K562 (cell line): Measurements from ENCODE around the gene TCF7. TPM values are rescaled to one million over a fixed set of nuclear protein-coding genes. Genes with fewer than 3 reads are reported as not detected.
A peak's percentile ranks its signal among the peaks of the same experiment; 100 is the strongest.

Experiments used
- ETV1 ChIP-seq: fragments of 450-650 bp; conservative IDR thresholded peaks from 2 replicates; pipeline ENCODE4 v1.6.1; 2016; ENCODE audit warnings: missing genetic modification characterization, control low read depth, low read depth, missing compliant biosample characterization
- FOXM1 ChIP-seq, 2 experiments: fragments of 450-650 bp in 1 of 2; sonication (generic) in 1 of 2; formaldehyde crosslinking in 1 of 2; IDR thresholded peaks; 2 replicates each; pipeline versions ENCODE4 v1.6.1 to v1.9.0; 2017 to 2022; ENCODE audit warnings: low read depth in 2 of 2, mild to moderate bottlenecking in 2 of 2, missing genetic modification reagents in 1 of 2, moderate library complexity in 1 of 2
- ID3 ChIP-seq, 2 experiments: fragments of 250-450 bp in 1 of 2; fragments of 450-650 bp in 1 of 2; sonication (Bioruptor Pico) in 1 of 2; IDR thresholded peaks; 2 replicates each; pipeline versions ENCODE4 v1.6.1 to v1.8.0; 2016 to 2021; ENCODE audit warnings: mild to moderate bottlenecking in 2 of 2, moderate library complexity in 2 of 2, missing compliant biosample characterization in 1 of 2, missing genetic modification characterization in 1 of 2
- JUND ChIP-seq, 2 experiments: IDR thresholded peaks; 2 replicates in 1 of 2; 3 replicates in 1 of 2; pipeline ENCODE4 v1.6.1; 2011; ENCODE audit warnings: borderline replicate concordance in 2 of 2, low read depth in 2 of 2, low read length in 2 of 2, improper control_type of control experiment in 1 of 2, missing biosample characterization in 1 of 2, missing genetic modification characterization in 1 of 2, missing genetic modification reagents in 1 of 2
- NR0B1 ChIP-seq: fragments of 450-650 bp; IDR thresholded peaks from one replicate; pipeline ENCODE4 v1.6.1; 2018; ENCODE audit warnings: mild to moderate bottlenecking, moderate library complexity; ENCODE audit not compliant: partially characterized antibody
- NUFIP1 ChIP-seq: fragments of 450-650 bp; IDR thresholded peaks from 2 replicates; pipeline ENCODE4 v1.6.1; 2018; ENCODE audit not compliant: partially characterized antibody
- PHB2 ChIP-seq: fragments of 450-650 bp; IDR thresholded peaks from 2 replicates; pipeline ENCODE4 v1.6.1; 2017; ENCODE audit warnings: low read depth
- RBM39 ChIP-seq: fragments of 200-400 bp; formaldehyde crosslinking; optimal IDR thresholded peaks from 2 replicates; pipeline ENCODE3; 2018; ENCODE audit warnings: low read depth, low read length
- REST ChIP-seq, 2 experiments: fragments of 450-650 bp; formaldehyde crosslinking in 1 of 2; IDR thresholded peaks; 2 replicates each; pipeline versions ENCODE4 v1.4.0 to v1.6.1; 2014 to 2020; ENCODE audit warnings: mild to moderate bottlenecking in 2 of 2, borderline replicate concordance in 1 of 2, low read depth in 1 of 2
- RFX1 ChIP-seq: fragments of 450-650 bp; IDR thresholded peaks from 2 replicates; pipeline ENCODE4 v1.6.1; 2016; ENCODE audit warnings: mild to moderate bottlenecking, moderate library complexity
- SMC3 ChIP-seq: conservative IDR thresholded peaks from 2 replicates; pipeline ENCODE4 v1.6.1; 2011; ENCODE audit warnings: low read depth, low read length, improper control_type of control experiment; ENCODE audit not compliant: insufficient read depth
- TAF7 ChIP-seq: fragments of 450-650 bp; IDR thresholded peaks from 2 replicates; pipeline ENCODE4 v1.6.1; 2016; ENCODE audit warnings: missing genetic modification characterization, missing compliant biosample characterization
- ZBTB34 ChIP-seq: fragments of 250-450 bp; sonication (Bioruptor Pico); IDR thresholded peaks from 2 replicates; pipeline ENCODE4 v1.8.0; 2021; ENCODE audit warnings: mild to moderate bottlenecking, moderate library complexity
- ZNF41 ChIP-seq: fragments of 250-450 bp; sonication (Bioruptor Pico); conservative IDR thresholded peaks from 2 replicates; pipeline ENCODE4 v1.4.0; 2020; ENCODE audit warnings: mild to moderate bottlenecking
- polyA plus RNA-seq, 8 experiments: library from polyadenylated mRNA; depleted of rRNA in 4 of 8; stranded (reverse) in 5 of 8; unstranded in 3 of 8; fragments of >200 nt; fragmentation: Nextera tagmentation in 2 of 8; fragmentation: Illumina TruSeq in 1 of 8; extraction: Ambion mirVana in 2 of 8; extraction: Trizol in 1 of 8; gene quantifications; 2 replicates each; pipeline versions ENCODE4 v1.2.1 to v1.2.3, GENCODE V29; 2011 to 2014; ENCODE audit warnings: inconsistent platforms in 1 of 8, missing spikeins in 1 of 8
- total RNA-seq, 7 experiments: library from RNA; depleted of rRNA in 6 of 7; stranded (reverse); fragments of >200 nt in 6 of 7; fragmentation: Illumina TruSeq in 2 of 7; extraction: Trizol in 2 of 7; gene quantifications; 2 replicates each; pipeline versions ENCODE4 v1.2.1 to v1.2.3, GENCODE V29; 2011 to 2021; ENCODE audit warnings: low replicate concordance in 1 of 7

The TCF7 gene
- total and polyA plus RNA-seq, 9 of the 15 experiments (the other 6 are each of a cell fraction or from before 2014, with no cell fraction given) = 1.6 to 14.9 (median 4.2) TPM

GRCh38 chr5:134101686-134102439 is 12.6 kb upstream of the TCF7 start (continued):
- TF ChIP-seq ZBTB34 (CRISPR knock-in tag) = no peak
- TF ChIP-seq JUND (IDR thresholded peaks at IDR 0.05; ENCODE audit: borderline replicate concordance, low read depth, low read length) = 0 out of 2 replicates have a peak, but pooled peaks have one; percentile 10
- TF ChIP-seq JUND (tag; IDR thresholded peaks at IDR 0.05; ENCODE audit: borderline replicate concordance, low read depth, low read length) = no peak
- no peak for TF ChIP-seq TAF7
- TF ChIP-seq ZNF41 (CRISPR knock-in tag) = no peak
- no peak for TF ChIP-seq ID3 (CRISPR knock-in tag; IDR thresholded peaks at IDR 0.05)
- no peak for TF ChIP-seq ID3 (tag; IDR thresholded peaks at IDR 0.05)
- no peak for TF ChIP-seq NUFIP1
- TF ChIP-seq SMC3 = peak; percentile 74
- TF ChIP-seq FOXM1 (IDR thresholded peaks at IDR 0.05; ENCODE audit: low read depth) = no peak
- TF ChIP-seq FOXM1 (CRISPR knock-in tag; IDR thresholded peaks at IDR 0.05; ENCODE audit: low read depth) = no peak
- TF ChIP-seq PHB2 = no peak
- TF ChIP-seq RBM39 = no peak
- no peak for TF ChIP-seq NR0B1
- TF ChIP-seq RFX1 = no peak; the same call in 1 of the 2 replicates
- TF ChIP-seq ETV1 (tag) = no peak
- TF ChIP-seq REST (IDR thresholded peaks at IDR 0.05; ENCODE audit: borderline replicate concordance) = peak; percentile 59; the same call in 1 of the 2 replicates
- TF ChIP-seq REST (CRISPR knock-in tag; IDR thresholded peaks at IDR 0.05; ENCODE audit: low read depth) = no peak
